Mesodermal cell (in vitro differentiated cells): ENCODE results near the gene AFMID.

Source experiments
- H3K27ac ChIP-seq: 2 replicates; pipeline ENCODE4 v1.7.0; 2013; ENCODE audit warnings: mild to moderate bottlenecking, low read depth, low read length, moderate library complexity; ENCODE audit not compliant: severe bottlenecking
- H3K36me3 ChIP-seq: 2 replicates; pipeline ENCODE4 v1.7.1; 2013; ENCODE audit warnings: mild to moderate bottlenecking, low read length, moderate library complexity; ENCODE audit not compliant: control insufficient read depth, insufficient read depth
- H3K4me1 ChIP-seq: one replicate; pipeline ENCODE4 v1.7.1; 2013; ENCODE audit warnings: mild to moderate bottlenecking, low read length; ENCODE audit not compliant: insufficient read depth, control insufficient read depth, poor library complexity, severe bottlenecking
- H3K4me3 ChIP-seq: 2 replicates; pipeline ENCODE4 v1.7.0; 2013; ENCODE audit warnings: low read length, control low read depth, mild to moderate bottlenecking; ENCODE audit not compliant: insufficient read depth, poor library complexity, severe bottlenecking; ENCODE audit errors: extremely low read depth
- H3K9me3 ChIP-seq: 2 replicates; pipeline ENCODE4 v1.7.1; 2013; ENCODE audit warnings: mild to moderate bottlenecking, low read length, moderate library complexity; ENCODE audit not compliant: control insufficient read depth
- WGBS, 2 experiments: methylation state at CpG; one replicate each; pipeline ENCODE4 v1.1.5; 2013; ENCODE audit warnings: missing lambda C conversion rate in 2 of 2; ENCODE audit not compliant: insufficient coverage in 2 of 2; 5-methylcytosine and 5-hydroxymethylcytosine counted together

Gene AFMID

GRCh38 chr17:78242024-78242742, 55.0 kb downstream of the AFMID start:
- no peaks in the 10 kb centered on the region for H3K9me3 ChIP-seq
- no peaks in the 10 kb centered on the region for H3K36me3 ChIP-seq
- H3K4me1 ChIP-seq, result peaks cover 21% of the 10 kb centered on the region
- no peak overlapping the region for H3K4me3 ChIP-seq
- H3K27ac ChIP-seq, result no peak overlapping the region
- 93 to 97% methylated on average over 15 to 19 of the region's 21 CpGs for WGBS, 2 experiments

- WGBS, 2 experiments, result 48 to 86% methylated on average over 5 to 7 of the region's 8 CpGs
- Histone ChIP-seq H3K27ac (peak overlapping the region; percentile 86), H3K4me1 (peaks cover 28% of the 10 kb centered on the region)
Measured at GRCh38 chr17:78247304-78247703, 60.1 kb downstream of the AFMID start.

GRCh38 chr17:78248051-78248914, 61.1 kb downstream of the AFMID start:
- Histone ChIP-seq H3K4me1 (peaks cover 20% of the 10 kb centered on the region), H3K36me3 (no peaks in the 10 kb centered on the region), H3K9me3 (no peaks in the 10 kb centered on the region), H3K4me3 (no peak overlapping the region), H3K27ac (peak overlapping the region; percentile 86)
- WGBS, 2 experiments, result 93 to 94% methylated on average over 23 to 24 of the region's 30 CpGs

More at GRCh38 chr17:78247304-78247703, 60.1 kb downstream of the AFMID start:
- Histone ChIP-seq H3K36me3 (no peaks in the 10 kb centered on the region), H3K9me3 (no peaks in the 10 kb centered on the region), H3K4me3 (no peak overlapping the region)

GRCh38 chr17:78249074-78249817, 62.1 kb downstream of the AFMID start:
- 93 to 98% methylated on average over 13 to 15 of the region's 16 CpGs for WGBS, 2 experiments
- Histone ChIP-seq H3K27ac (no peak overlapping the region), H3K36me3 (no peaks in the 10 kb centered on the region), H3K9me3 (no peaks in the 10 kb centered on the region), H3K4me3 (no peak overlapping the region), H3K4me1 (peaks cover 20% of the 10 kb centered on the region)

GRCh38 chr17:78249818-78250806, 63.0 kb downstream of the AFMID start:
- Histone ChIP-seq H3K27ac (no peak overlapping the region), H3K9me3 (no peaks in the 10 kb centered on the region), H3K4me1 (peaks cover 22% of the 10 kb centered on the region), H3K4me3 (peak overlapping the region; percentile 0), H3K36me3 (no peaks in the 10 kb centered on the region)
- 79 to 91% methylated on average over 20 of the region's 20 CpGs for WGBS, 2 experiments

- 44 to 46% methylated on average over 23 to 25 of the region's 27 CpGs for WGBS, 2 experiments
- H3K27ac ChIP-seq, result no peak overlapping the region
- H3K4me1 ChIP-seq, result peaks cover 31% of the 10 kb centered on the region
- H3K36me3 ChIP-seq, result no peaks in the 10 kb centered on the region
- peak overlapping the region; percentile 0 for H3K4me3 ChIP-seq
- no peaks in the 10 kb centered on the region for H3K9me3 ChIP-seq
Measured at GRCh38 chr17:78250891-78251772, 64.0 kb downstream of the AFMID start.

GRCh38 chr17:78251773-78252103, 64.6 kb downstream of the AFMID start:
- Histone ChIP-seq H3K36me3 (no peaks in the 10 kb centered on the region), H3K27ac (no peak overlapping the region)
- 67 to 78% methylated on average over 1 to 4 of the region's 6 CpGs for WGBS, 2 experiments

GRCh38 chr17:78252111-78252634, 65.0 kb downstream of the AFMID start:
- Histone ChIP-seq H3K36me3 (no peaks in the 10 kb centered on the region), H3K9me3 (no peaks in the 10 kb centered on the region), H3K4me1 (peaks cover 37% of the 10 kb centered on the region), H3K4me3 (no peak overlapping the region), H3K27ac (no peak overlapping the region)
- WGBS, 2 experiments, result 96 to 97% methylated on average over 8 to 9 of the region's 12 CpGs

More at GRCh38 chr17:78251773-78252103, 64.6 kb downstream of the AFMID start:
- H3K4me3 ChIP-seq, result no peak overlapping the region
- H3K4me1 ChIP-seq, result peaks cover 37% of the 10 kb centered on the region
- no peaks in the 10 kb centered on the region for H3K9me3 ChIP-seq
